ENCODE data around the gene PDIK1L. TPM values are rescaled to one million over a fixed set of nuclear protein-coding genes. Genes with fewer than 3 reads are reported as not detected.

PDIK1L gene
- total and polyA plus RNA-seq, 2 donors (not counting 3 experiments of a cell fraction or from before 2014, with no cell fraction given), result 1.6 to 5.6 TPM

DNA sequence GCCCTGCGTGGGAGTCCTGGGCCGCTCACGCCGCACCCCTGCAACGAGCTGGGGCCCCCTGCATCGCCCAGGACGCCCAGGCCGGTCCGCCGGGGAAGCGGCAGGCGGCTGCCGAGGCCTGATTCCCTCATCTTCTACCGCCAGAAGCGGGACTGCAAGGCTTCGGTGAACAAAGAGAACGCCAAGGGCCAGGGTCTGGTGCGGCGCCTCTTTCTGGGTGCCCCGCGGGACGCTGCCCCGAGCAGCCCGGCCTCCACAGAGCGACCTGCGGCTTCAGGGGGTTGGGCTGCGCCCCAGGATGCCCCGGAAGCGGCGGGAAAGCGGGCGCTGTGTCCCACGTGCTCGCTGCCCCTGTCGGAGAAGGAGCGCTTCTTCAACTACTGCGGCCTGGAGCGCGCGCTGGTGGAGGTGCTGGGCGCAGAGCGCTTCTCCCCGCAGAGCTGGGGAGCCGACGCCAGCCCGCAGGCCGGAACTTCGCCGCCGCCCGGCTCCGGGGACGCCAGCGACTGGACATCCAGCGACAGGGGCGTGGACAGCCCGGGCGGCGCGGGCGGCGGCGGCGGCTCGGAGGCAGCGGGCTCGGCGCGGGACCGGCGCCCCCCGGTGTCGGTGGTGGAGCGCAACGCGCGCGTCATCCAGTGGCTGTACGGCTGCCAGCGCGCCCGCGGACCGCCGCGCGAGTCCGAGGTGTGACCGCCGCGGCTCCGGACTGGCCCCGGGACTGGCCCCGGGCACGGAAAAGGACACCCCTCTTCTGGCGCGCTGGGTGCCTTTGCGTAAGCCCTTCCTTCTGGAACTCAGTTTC is 50.0 kb downstream of the PDIK1L start:
- H3K27me3 ChIP-seq (ENCODE audit: control insufficient read depth in 2 of 2, insufficient read depth in 2 of 2, low read length in 2 of 2), result no peaks in the 10 kb centered on the region
- no peaks in the 10 kb centered on the region for H3K9me3 ChIP-seq (replicated peaks; ENCODE audit: control insufficient read depth, insufficient read depth, low read length)
- peak overlapping the region; percentile 25 for H2AFZ ChIP-seq (ENCODE audit: low read depth, low read length)
- H3K4me3 ChIP-seq (replicated peaks in 1 of 3; ENCODE audit: insufficient read depth in 1 of 3, low read depth in 1 of 3, low read length in 3 of 3), result peak overlapping the region in 2 of 3 experiments; percentile 20 to 29
- CTCF ChIA-PET, result interaction anchor here (1.0 to 3.7 kb wide), 6 partner anchors 8 to 125 kb away, joined by 4 to 12 read pairs (median 6); partner anchors contain the start of gene ZNF593
- peak overlapping the region; percentile 63 for H3K4me2 ChIP-seq (ENCODE audit: insufficient read depth, low read length)
- peak overlapping the region; percentile 8 for H3K9ac ChIP-seq (replicated peaks; ENCODE audit: extremely low read depth, insufficient read depth, low read length)
- peaks cover 34% of the 10 kb centered on the region for H3K4me1 ChIP-seq (ENCODE audit: control insufficient read depth, extremely low read depth, insufficient read depth, low read length)
- no peak for TF ChIP-seq GATA2 (IDR thresholded peaks at IDR 0.05; ENCODE audit: insufficient read depth, insufficient read length, low read depth, low read length)
- TF ChIP-seq, protein P1, sequence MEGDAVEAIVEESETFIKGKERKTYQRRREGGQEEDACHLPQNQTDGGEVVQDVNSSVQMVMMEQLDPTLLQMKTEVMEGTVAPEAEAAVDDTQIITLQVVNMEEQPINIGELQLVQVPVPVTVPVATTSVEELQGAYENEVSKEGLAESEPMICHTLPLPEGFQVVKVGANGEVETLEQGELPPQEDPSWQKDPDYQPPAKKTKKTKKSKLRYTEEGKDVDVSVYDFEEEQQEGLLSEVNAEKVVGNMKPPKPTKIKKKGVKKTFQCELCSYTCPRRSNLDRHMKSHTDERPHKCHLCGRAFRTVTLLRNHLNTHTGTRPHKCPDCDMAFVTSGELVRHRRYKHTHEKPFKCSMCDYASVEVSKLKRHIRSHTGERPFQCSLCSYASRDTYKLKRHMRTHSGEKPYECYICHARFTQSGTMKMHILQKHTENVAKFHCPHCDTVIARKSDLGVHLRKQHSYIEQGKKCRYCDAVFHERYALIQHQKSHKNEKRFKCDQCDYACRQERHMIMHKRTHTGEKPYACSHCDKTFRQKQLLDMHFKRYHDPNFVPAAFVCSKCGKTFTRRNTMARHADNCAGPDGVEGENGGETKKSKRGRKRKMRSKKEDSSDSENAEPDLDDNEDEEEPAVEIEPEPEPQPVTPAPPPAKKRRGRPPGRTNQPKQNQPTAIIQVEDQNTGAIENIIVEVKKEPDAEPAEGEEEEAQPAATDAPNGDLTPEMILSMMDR (IDR thresholded peaks at IDR 0.05; ENCODE audit: extremely low read depth in 1 of 2, insufficient read depth in 1 of 2, low read depth in 1 of 2, low read length in 2 of 2), result peak in 1 of 2 donors; percentile 10
- H3K79me2 ChIP-seq (ENCODE audit: control insufficient read depth, insufficient read depth, low read length), result no peaks in the 10 kb centered on the region
- FAIRE-seq, result no peak
- intact Hi-C loops (cut with micrococcal nuclease) (loop anchor here (2.0 kb wide), 1 partner anchor 57 kb away; no protein-coding TSS in a partner anchor), dilution Hi-C loops (cut with MboI; ENCODE audit: extremely low pct_ligation_motif_present, low sequenced_read_pairs) (no loop called here)
- DNase-seq (ENCODE audit: low read depth, low spot score), result peak; percentile 46
- peaks cover 0 to 4% of the 10 kb centered on the region in 2 experiments for H3K36me3 ChIP-seq (ENCODE audit: control insufficient read depth in 2 of 2, extremely low read depth in 1 of 2, insufficient read depth in 2 of 2, low read length in 2 of 2)
- no peaks in the 10 kb centered on the region for H4K20me1 ChIP-seq (replicated peaks; ENCODE audit: control insufficient read depth, extremely low read depth, insufficient read depth, low read length)
- no TSS peak for BruUV-seq (replicated peaks)
- no peaks in the 10 kb centered on the region for H3K9me1 ChIP-seq (replicated peaks; ENCODE audit: control insufficient read depth, extremely low read depth, insufficient read depth, low read length)
- no peak overlapping the region for H3K27ac ChIP-seq (ENCODE audit: insufficient read depth, low read depth, low read length)
- POLR2A ChIA-PET, result no interaction called here

DNA sequence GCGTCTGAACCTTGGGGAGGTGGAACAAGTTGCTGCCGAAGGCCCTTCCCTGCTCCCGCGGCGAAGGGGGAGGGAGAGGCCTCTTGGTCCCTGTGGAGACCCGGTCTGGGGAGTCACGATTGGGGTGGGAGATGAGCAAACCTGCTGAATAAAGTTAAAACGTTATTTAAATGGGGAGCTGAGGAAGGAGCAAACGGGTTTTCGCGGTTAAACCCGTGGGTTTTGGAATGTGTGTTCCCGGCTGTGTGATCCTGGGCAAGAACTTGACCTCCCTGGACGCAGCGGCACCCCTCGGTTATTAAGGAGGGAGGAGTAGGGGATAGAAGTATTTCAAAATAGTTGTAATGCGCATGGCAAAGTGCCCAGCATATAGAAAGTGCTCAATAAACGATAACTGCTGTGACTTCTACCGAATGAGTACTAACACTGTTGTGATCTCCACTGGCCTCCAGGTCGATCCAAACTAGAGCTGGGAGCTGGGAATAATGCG is 50.6 kb downstream of the PDIK1L start:
- Histone ChIP-seq H2AFZ (ENCODE audit: low read depth, low read length) (peak overlapping the region; percentile 6), H3K27ac (ENCODE audit: insufficient read depth, low read depth, low read length) (no peak overlapping the region), H3K9ac (replicated peaks; ENCODE audit: extremely low read depth, insufficient read depth, low read length) (no peak overlapping the region), H4K20me1 (replicated peaks; ENCODE audit: control insufficient read depth, extremely low read depth, insufficient read depth, low read length) (no peaks in the 10 kb centered on the region), H3K9me1 (replicated peaks; ENCODE audit: control insufficient read depth, extremely low read depth, insufficient read depth, low read length) (no peaks in the 10 kb centered on the region), H3K4me1 (ENCODE audit: control insufficient read depth, extremely low read depth, insufficient read depth, low read length) (peaks cover 28% of the 10 kb centered on the region), H3K79me2 (ENCODE audit: control insufficient read depth, insufficient read depth, low read length) (no peaks in the 10 kb centered on the region), H3K27me3 (ENCODE audit: control insufficient read depth in 2 of 2, insufficient read depth in 2 of 2, low read length in 2 of 2) (no peaks in the 10 kb centered on the region), H3K9me3 (replicated peaks; ENCODE audit: control insufficient read depth, insufficient read depth, low read length) (no peaks in the 10 kb centered on the region), H3K4me2 (ENCODE audit: insufficient read depth, low read length) (peak overlapping the region; percentile 63), H3K36me3 (ENCODE audit: control insufficient read depth in 2 of 2, extremely low read depth in 1 of 2, insufficient read depth in 2 of 2, low read length in 2 of 2) (peaks cover 0 to 4% of the 10 kb centered on the region in 2 experiments), H3K4me3 (replicated peaks in 1 of 3; ENCODE audit: insufficient read depth in 1 of 3, low read depth in 1 of 3, low read length in 3 of 3) (peak overlapping the region in 2 of 3 experiments; percentile 0 to 29)
- DNase-seq (ENCODE audit: low read depth, low spot score), result peak; percentile 25
- intact Hi-C loops (cut with micrococcal nuclease), result no loop called here
- ChIA-PET POLR2A (no interaction called here), CTCF (interaction anchor here (1.0 to 3.7 kb wide), 4 partner anchors 17 to 126 kb away, joined by 5 to 12 read pairs (median 7); no protein-coding TSS in a partner anchor)
- no peak for TF ChIP-seq EZH2 (IDR thresholded peaks at IDR 0.05; ENCODE audit: borderline replicate concordance, low read depth, low read length, severe bottlenecking)
- no peak for TF ChIP-seq GATA2 (IDR thresholded peaks at IDR 0.05; ENCODE audit: insufficient read depth, insufficient read length, low read depth, low read length)
- TF ChIP-seq, protein P1 (IDR thresholded peaks at IDR 0.05; ENCODE audit: extremely low read depth in 1 of 2, insufficient read depth in 1 of 2, low read depth in 1 of 2, low read length in 2 of 2), result no peak
- no peak for TF ChIP-seq POLR2AphosphoS5 (IDR thresholded peaks at IDR 0.05; ENCODE audit: insufficient read depth, low read depth, low read length)
- TF ChIP-seq, protein P2, sequence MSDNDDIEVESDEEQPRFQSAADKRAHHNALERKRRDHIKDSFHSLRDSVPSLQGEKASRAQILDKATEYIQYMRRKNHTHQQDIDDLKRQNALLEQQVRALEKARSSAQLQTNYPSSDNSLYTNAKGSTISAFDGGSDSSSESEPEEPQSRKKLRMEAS (IDR thresholded peaks at IDR 0.05; ENCODE audit: insufficient read depth, insufficient read length), result no peak
- no peak for TF ChIP-seq FOS (IDR thresholded peaks at IDR 0.05; ENCODE audit: borderline replicate concordance, insufficient read depth, low read length)
- TF ChIP-seq MYC (IDR thresholded peaks at IDR 0.05; ENCODE audit: low read depth, low read length), result no peak
- no peak for TF ChIP-seq POLR2A (IDR thresholded peaks at IDR 0.05; ENCODE audit: low read depth, low read length)
- no peak for TF ChIP-seq JUN (IDR thresholded peaks at IDR 0.05; ENCODE audit: borderline replicate concordance, insufficient read depth, insufficient read length, low read depth)
- dilution Hi-C loops (cut with MboI; ENCODE audit: extremely low pct_ligation_motif_present, low sequenced_read_pairs), result no loop called here
- no TSS peak for BruUV-seq (replicated peaks)
- no peak for FAIRE-seq
